Keratinocyte (primary cell): ENCODE results near the gene ADGRG6. TPM values are rescaled to one million over a fixed set of nuclear protein-coding genes. Genes with fewer than 3 reads are reported as not detected.

Experiments used
- DNase-seq: peaks from one replicate; pipeline ENCODE4 v3.0.0-alpha.2; 2011; ENCODE audit warnings: low read depth, missing footprints, low spot score
- FAIRE-seq: peaks from 2 replicates; lab custom pipeline; 2011; peaks lifted over from hg19 to GRCh38; lab: Jason Lieb, UNC
- H2AFZ ChIP-seq: 2 replicates; pipeline ENCODE4 v1.6.0; 2012; ENCODE audit warnings: low read length, control low read depth, inconsistent platforms; ENCODE audit not compliant: control insufficient read depth
- H3K27ac ChIP-seq: 2 replicates; pipeline ENCODE4 v1.5.1; 2011; ENCODE audit warnings: low read length; ENCODE audit not compliant: control insufficient read depth, insufficient read depth
- H3K27me3 ChIP-seq: 3 replicates; pipeline ENCODE4 v1.6.0; 2011; ENCODE audit warnings: low read length; ENCODE audit not compliant: control insufficient read depth, insufficient read depth; ENCODE audit errors: extremely low read depth
- H3K36me3 ChIP-seq, 2 experiments: 2 replicates in 1 of 2; 3 replicates in 1 of 2; pipeline ENCODE4 v1.5.1; 2011; ENCODE audit warnings: low read length in 2 of 2, mild to moderate bottlenecking in 1 of 2; ENCODE audit not compliant: control insufficient read depth in 2 of 2, insufficient read depth in 2 of 2; ENCODE audit errors: extremely low read depth in 1 of 2
- H3K4me1 ChIP-seq: 3 replicates; pipeline ENCODE4 v1.5.1; 2011; ENCODE audit warnings: low read length; ENCODE audit not compliant: control insufficient read depth, insufficient read depth; ENCODE audit errors: extremely low read depth
- H3K4me2 ChIP-seq: 3 replicates; pipeline ENCODE4 v1.6.0; 2011; ENCODE audit warnings: low read depth, low read length; ENCODE audit not compliant: control insufficient read depth, insufficient read depth; ENCODE audit errors: extremely low read depth
- H3K4me3 ChIP-seq, 3 experiments: fragments of 200-600 bp in 1 of 3; sonication (generic) in 1 of 3; 2 replicates in 2 of 3; 3 replicates in 1 of 3; pipeline ENCODE4 v1.5.1; 2011 to 2016; ENCODE audit warnings: low read length in 3 of 3, mild to moderate bottlenecking in 3 of 3, control low read depth in 2 of 3, inconsistent platforms in 1 of 3, low read depth in 1 of 3, mixed read lengths in 1 of 3, mixed run types in 1 of 3, moderate library complexity in 1 of 3; ENCODE audit not compliant: control insufficient read depth in 2 of 3, insufficient read depth in 2 of 3; ENCODE audit errors: extremely low read depth in 1 of 3
- H3K79me2 ChIP-seq: 2 replicates; pipeline ENCODE4 v1.6.0; 2012; ENCODE audit warnings: low read length; ENCODE audit not compliant: control insufficient read depth, insufficient read depth
- H3K9ac ChIP-seq: 3 replicates; pipeline ENCODE4 v1.6.0; 2011; ENCODE audit warnings: low read length; ENCODE audit not compliant: control insufficient read depth, insufficient read depth; ENCODE audit errors: extremely low read depth
- H3K9me1 ChIP-seq: 3 replicates; pipeline ENCODE4 v1.6.0; 2011; ENCODE audit warnings: low read length; ENCODE audit not compliant: control insufficient read depth, insufficient read depth; ENCODE audit errors: extremely low read depth
- H3K9me3 ChIP-seq: 2 replicates; pipeline ENCODE4 v1.5.1; 2012; ENCODE audit warnings: low read depth, low read length; ENCODE audit not compliant: control insufficient read depth
- H4K20me1 ChIP-seq: 3 replicates; pipeline ENCODE4 v1.6.0; 2011; ENCODE audit warnings: low read length; ENCODE audit not compliant: control insufficient read depth, insufficient read depth; ENCODE audit errors: extremely low read depth
- EZH2 ChIP-seq: IDR thresholded peaks from one replicate; pipeline ENCODE4 v1.6.1; 2012; ENCODE audit warnings: inconsistent platforms, mild to moderate bottlenecking, low read length, moderate library complexity
- dilution Hi-C: fragments of 300-500 bp; cut with MboI; formaldehyde crosslinking; loops from one replicate; pipeline ENCODE4 v1.7.0; 2020; ENCODE audit warnings: low sequenced_read_pairs; ENCODE audit not compliant: extremely low pct_ligation_motif_present
- polyA plus RNA-seq, 5 experiments: library from polyadenylated mRNA; depleted of rRNA in 3 of 5; stranded (reverse) in 3 of 5; stranded (forward) in 1 of 5; unstranded in 1 of 5; fragments of >200 nt; gene quantifications; 1 replicate in 1 of 5; 2 replicates in 3 of 5; 3 replicates in 1 of 5; pipeline versions ENCODE4 v1.2.1 to v1.2.3, GENCODE V29; 2011 to 2012; ENCODE audit warnings: missing spikeins in 2 of 5, low read depth in 1 of 5, low replicate concordance in 1 of 5
- TF ChIP-seq, protein P1 (sequence below), 3 experiments: IDR thresholded peaks in 1 of 3; conservative IDR thresholded peaks in 1 of 3; optimal IDR thresholded peaks in 1 of 3; 2 replicates in 2 of 3; 3 replicates in 1 of 3; pipeline versions ENCODE3 to v1.5.1; 2011; ENCODE audit warnings: low read length in 3 of 3, mild to moderate bottlenecking in 3 of 3, moderate library complexity in 2 of 3, control low read depth in 1 of 3, inconsistent platforms in 1 of 3; ENCODE audit not compliant: insufficient read depth in 2 of 3; ENCODE audit errors: extremely low read depth in 1 of 3

The ADGRG6 gene
- polyA plus RNA-seq, 1 donor (not counting 4 experiments of a cell fraction or from before 2014, with no cell fraction given) = 20.1 TPM

DNA sequence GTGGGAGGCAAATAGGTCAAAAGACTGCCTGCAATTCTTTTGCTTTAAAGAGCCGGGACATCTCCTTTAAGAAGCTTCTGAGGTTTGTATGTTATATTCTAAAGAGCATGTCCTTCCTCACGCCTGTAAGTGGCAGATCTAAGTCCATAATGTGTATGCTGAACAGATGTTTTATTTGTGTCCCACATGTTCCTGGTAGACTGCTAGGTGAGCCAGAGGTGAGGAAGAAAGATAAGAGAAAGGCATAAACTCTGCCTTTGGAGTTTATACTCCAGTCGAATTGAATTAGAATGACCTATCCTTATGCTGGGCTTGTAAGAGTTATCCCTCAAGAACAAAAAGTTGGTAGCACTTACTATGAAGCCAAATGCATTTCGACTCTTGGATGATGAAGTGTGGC is 27.2 kb upstream of the ADGRG6 start:
- H3K27ac ChIP-seq = no peak overlapping the region

DNA sequence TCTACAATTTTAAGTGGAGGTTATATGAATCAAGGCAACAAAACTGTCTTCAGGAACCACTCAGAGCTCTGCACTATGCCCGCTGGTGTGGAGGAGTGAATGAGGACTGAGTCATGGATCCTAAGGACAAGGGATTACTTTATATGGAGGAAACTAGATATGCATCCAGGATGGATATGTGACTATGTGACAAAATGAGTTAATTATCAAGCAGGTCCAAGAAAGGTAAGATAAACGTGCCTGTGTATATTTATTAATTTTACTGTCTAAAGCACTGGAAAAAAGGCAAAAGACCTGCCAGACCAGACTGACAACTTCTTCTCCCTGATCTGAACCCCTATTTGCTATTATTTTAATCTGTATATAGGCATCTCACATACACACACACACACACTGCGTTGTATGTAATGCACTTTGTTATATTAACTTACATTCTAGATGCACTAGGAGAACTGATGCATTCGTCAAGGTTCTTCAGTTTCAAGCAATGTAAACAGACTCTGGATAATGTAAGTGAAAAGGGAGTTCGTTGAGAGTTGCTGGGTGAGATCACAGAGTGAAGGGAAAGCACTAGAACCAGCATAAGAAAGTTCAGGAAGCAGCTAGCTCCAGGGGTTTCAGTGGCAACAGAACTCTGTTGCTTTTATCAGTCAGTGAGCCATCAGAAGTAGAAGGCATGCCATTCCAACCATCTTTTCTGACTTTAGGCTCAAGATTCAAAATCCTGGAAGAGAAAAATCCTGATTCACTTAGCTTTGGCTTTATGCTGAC is 26.4 kb upstream of the ADGRG6 start:
- Histone ChIP-seq H2AFZ (no peak overlapping the region), H3K4me3 (no peak overlapping the region), H3K27ac (no peak overlapping the region), H3K4me2 (no peak overlapping the region), H3K9ac (no peak overlapping the region), H3K4me1 (peaks cover 6% of the 10 kb centered on the region), H3K36me3 (no peaks in the 10 kb centered on the region), H3K27me3 (no peaks in the 10 kb centered on the region), H3K9me3 (no peaks in the 10 kb centered on the region), H3K79me2 (no peaks in the 10 kb centered on the region), H3K9me1 (no peaks in the 10 kb centered on the region), H4K20me1 (no peaks in the 10 kb centered on the region)
- DNase-seq (no peak), FAIRE-seq (peak; percentile 58)
- dilution Hi-C loops = no loop called here
- no peak for TF ChIP-seq EZH2
- TF ChIP-seq, protein P1, sequence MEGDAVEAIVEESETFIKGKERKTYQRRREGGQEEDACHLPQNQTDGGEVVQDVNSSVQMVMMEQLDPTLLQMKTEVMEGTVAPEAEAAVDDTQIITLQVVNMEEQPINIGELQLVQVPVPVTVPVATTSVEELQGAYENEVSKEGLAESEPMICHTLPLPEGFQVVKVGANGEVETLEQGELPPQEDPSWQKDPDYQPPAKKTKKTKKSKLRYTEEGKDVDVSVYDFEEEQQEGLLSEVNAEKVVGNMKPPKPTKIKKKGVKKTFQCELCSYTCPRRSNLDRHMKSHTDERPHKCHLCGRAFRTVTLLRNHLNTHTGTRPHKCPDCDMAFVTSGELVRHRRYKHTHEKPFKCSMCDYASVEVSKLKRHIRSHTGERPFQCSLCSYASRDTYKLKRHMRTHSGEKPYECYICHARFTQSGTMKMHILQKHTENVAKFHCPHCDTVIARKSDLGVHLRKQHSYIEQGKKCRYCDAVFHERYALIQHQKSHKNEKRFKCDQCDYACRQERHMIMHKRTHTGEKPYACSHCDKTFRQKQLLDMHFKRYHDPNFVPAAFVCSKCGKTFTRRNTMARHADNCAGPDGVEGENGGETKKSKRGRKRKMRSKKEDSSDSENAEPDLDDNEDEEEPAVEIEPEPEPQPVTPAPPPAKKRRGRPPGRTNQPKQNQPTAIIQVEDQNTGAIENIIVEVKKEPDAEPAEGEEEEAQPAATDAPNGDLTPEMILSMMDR (optimal IDR thresholded peaks at IDR 0.05 in 1 of 3, IDR thresholded peaks at IDR 0.05 in 1 of 3, conservative IDR thresholded peaks at IDR 0.05 in 1 of 3; ENCODE audit: extremely low read depth in 1 of 3, insufficient read depth in 2 of 3, low read length in 3 of 3) = no peak

More for the DNA sequence above, 27.2 kb upstream of the ADGRG6 start:
- no peaks in the 10 kb centered on the region for H3K79me2 ChIP-seq
- H3K9me3 ChIP-seq = no peaks in the 10 kb centered on the region
- TF ChIP-seq, protein P1 (optimal IDR thresholded peaks at IDR 0.05 in 1 of 3, IDR thresholded peaks at IDR 0.05 in 1 of 3, conservative IDR thresholded peaks at IDR 0.05 in 1 of 3; ENCODE audit: extremely low read depth in 1 of 3, insufficient read depth in 2 of 3, low read length in 3 of 3) = no peak
- TF ChIP-seq EZH2 = no peak
- H3K9ac ChIP-seq = no peak overlapping the region
- no peaks in the 10 kb centered on the region for H3K27me3 ChIP-seq
- no peak overlapping the region for H3K4me3 ChIP-seq
- DNase-seq = no peak
- peaks cover 6% of the 10 kb centered on the region for H3K4me1 ChIP-seq
- H3K9me1 ChIP-seq = no peaks in the 10 kb centered on the region
- H3K4me2 ChIP-seq = no peak overlapping the region
- no peaks in the 10 kb centered on the region for H4K20me1 ChIP-seq
- dilution Hi-C loops = no loop called here
- no peaks in the 10 kb centered on the region for H3K36me3 ChIP-seq
- H2AFZ ChIP-seq = no peak overlapping the region
- no peak for FAIRE-seq
